Gastrocnemius medialis (tissue), 4 donors: ENCODE measurements around the gene CHL1.

Experiments
- CTCF ChIP-seq, 5 experiments: fragments of 450-650 bp in 3 of 5; fragments of 200-600 bp in 2 of 5; sonication (generic) in 2 of 5; IDR thresholded peaks in 4 of 5; conservative IDR thresholded peaks in 1 of 5; 1 replicate in 4 of 5; 2 replicates in 1 of 5; pipeline ENCODE4 v1.5.1; 2016 to 2019; ENCODE audit warnings: antibody characterized with exemption in 5 of 5, mild to moderate bottlenecking in 3 of 5, moderate library complexity in 3 of 5
- POLR2A ChIP-seq, 2 donors: fragments of 450-650 bp; IDR thresholded peaks; one replicate each; pipeline ENCODE4 v1.6.1; 2017; ENCODE audit warnings: antibody characterized with exemption in 2 of 2, mild to moderate bottlenecking in 2 of 2, moderate library complexity in 2 of 2

GRCh38 chr3:210669-211068 lies 14.1 kb downstream of the CHL1 start:
- TF ChIP-seq CTCF (IDR thresholded peaks at IDR 0.05 in 4 of 5, conservative IDR thresholded peaks at IDR 0.05 in 1 of 5) (no peak), POLR2A (IDR thresholded peaks at IDR 0.05) (no peak)
